Activated gamma-delta T cell treated with anti-CD3 and anti-CD28 coated beads, Interleukin-2, amount 50 U/mL, for 16 hours (primary cell): ENCODE results near the gene VDAC1.

ENCODE experiments used
- DNase-seq: peaks from one replicate; pipeline ENCODE4 v3.0.0-alpha.2; 2020; ENCODE audit warnings: low read depth

The VDAC1 gene

DNA sequence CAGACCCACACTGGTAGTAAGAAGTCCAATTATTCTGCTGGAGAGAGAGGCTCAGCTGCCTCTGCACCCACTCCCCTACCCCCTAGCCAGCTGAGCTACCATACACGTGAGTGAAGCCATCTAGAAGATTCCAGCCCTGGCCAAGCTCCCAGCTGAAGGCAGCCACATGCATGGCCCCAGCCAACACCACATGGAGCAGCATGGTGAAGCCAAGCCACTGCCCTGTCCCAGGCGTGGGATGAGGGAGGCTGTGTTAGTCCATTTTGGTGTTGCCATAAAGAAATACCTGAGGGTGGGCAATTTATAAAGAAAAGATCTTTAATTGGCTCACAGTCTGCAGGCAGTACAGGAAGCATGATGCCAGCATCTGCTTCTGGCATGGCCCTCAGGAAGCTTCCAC lies 20.0 kb upstream of the VDAC1 start:
- DNase-seq: no peak

DNA sequence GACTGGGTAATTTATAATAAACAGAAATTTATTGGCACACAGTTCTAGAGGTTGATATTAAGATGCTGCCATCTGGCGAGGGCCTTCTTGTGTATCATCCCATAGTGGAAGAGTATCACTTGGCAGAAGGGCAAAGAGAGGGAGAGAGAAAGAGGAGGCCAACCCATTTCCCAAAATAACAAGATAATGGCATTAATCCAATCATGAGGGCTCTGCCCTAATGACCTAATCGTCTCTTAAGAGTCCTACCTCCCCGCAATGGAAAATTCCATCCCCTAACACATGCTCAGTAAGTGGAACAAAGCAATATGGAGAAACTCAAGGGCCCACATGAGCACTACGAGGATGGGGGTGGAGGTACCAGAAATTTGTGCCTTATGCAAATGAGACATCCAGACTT lies 17.6 kb upstream of the VDAC1 start:
- no peak for DNase-seq

- DNase-seq: no peak
These were observed 15.4 kb upstream of the VDAC1 start for GRCh38 chr5:134020188-134020587.

- DNase-seq: no peak
These were observed 14.9 kb upstream of the VDAC1 start for GRCh38 chr5:134019636-134020035.

DNA sequence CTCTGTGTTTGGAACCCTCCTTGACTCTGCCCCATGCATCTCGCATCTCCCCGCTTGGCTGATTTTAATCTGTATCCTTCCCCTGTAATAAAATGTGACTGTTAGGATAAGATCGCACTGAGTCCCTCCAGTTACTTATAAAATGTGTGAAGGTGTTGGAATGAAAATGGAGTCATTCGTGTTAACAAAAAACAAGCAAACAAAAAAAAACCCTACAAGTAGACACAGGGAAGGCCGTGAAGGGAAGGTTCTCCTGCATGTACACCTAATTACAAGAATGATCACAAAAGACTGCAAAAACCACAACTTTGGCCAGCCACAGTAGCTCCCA lies 14.2 kb upstream of the VDAC1 start:
- DNase-seq: no peak

GRCh38 chr5:134018154-134018985 lies 13.6 kb upstream of the VDAC1 start:
- no peak for DNase-seq

- no peak for DNase-seq
These were observed 3.5 kb upstream of the VDAC1 start for GRCh38 chr5:134008266-134008749.

DNA sequence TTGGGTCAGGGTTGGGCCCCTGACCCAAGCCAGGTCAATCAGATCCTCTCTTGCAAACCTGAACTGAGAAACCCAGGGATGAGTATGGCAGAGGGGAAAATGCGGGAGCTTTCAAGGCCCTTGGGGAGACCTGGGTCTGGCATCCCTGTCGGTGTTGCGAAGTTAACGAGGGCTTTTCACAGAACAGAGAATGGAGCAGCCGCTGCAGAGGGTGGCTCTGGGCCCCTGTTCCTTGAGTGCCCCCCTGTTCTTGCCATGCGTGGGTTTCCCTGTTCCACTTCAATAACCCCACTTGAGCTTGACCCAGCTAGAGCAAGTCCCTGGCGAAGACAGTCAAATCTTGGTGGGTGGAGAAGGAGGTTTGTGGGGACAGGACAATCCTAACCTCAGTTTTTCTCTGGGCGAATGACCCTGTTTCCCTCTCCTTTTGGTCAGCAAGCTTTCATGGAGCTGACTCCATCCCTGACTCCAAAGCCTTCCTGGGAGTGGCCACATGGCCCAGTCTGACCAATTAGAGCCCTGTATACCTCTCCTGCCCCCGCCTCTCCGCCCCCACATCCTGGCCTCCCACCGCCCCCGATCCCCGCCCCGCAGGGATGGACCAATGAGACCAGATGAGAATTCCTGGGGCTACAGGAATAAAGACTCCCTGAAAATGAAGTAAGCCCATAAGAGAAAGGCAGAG lies 2.9 kb upstream of the VDAC1 start:
- DNase-seq: no peak

- no peak for DNase-seq
These were observed 1.3 kb upstream of the VDAC1 start for GRCh38 chr5:134006115-134006514.

- no peak for DNase-seq
These were observed 764 bp upstream of the VDAC1 start for GRCh38 chr5:134005417-134006061.

- DNase-seq: peak; percentile 29
These were observed 754 bp downstream of the VDAC1 start for GRCh38 chr5:134003817-134004625.

DNA sequence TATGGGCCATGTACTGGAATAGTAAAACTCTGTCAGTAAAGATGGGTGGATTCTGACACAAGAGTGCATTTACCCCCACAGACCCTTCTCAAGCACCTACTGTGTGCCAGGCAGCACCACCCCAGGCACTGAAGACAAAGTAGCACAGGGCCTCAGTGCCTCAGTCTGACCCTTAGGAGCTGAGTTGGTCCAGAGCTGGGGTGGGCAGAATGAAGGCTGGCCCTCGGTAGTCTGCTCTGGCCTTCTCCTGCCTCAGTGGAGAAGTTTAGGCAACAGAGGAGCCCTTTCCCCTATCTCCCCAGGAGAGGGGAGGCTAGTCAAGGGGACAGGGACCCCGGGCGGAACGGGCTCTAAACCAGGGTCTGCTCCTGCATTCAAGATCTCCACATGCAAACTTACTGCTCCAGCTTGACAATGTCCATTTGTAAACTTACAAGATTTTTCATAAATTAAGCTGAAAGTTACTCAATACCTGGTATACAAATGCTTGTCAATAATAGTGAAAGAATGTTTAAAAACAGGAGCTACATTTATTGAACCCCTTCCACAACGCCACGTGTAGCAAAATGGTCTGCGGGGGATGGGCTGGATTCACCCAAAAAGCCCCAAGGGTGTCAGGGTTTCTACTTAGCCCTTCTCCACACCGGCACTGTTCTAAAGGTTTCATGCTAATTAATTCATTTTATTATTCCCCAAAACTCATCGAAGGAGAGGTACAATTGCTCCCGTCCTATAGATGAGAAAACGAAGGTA lies 1.5 kb downstream of the VDAC1 start:
- DNase-seq: no peak

GRCh38 chr5:134001938-134002731 lies 2.6 kb downstream of the VDAC1 start:
- DNase-seq: no peak

DNA sequence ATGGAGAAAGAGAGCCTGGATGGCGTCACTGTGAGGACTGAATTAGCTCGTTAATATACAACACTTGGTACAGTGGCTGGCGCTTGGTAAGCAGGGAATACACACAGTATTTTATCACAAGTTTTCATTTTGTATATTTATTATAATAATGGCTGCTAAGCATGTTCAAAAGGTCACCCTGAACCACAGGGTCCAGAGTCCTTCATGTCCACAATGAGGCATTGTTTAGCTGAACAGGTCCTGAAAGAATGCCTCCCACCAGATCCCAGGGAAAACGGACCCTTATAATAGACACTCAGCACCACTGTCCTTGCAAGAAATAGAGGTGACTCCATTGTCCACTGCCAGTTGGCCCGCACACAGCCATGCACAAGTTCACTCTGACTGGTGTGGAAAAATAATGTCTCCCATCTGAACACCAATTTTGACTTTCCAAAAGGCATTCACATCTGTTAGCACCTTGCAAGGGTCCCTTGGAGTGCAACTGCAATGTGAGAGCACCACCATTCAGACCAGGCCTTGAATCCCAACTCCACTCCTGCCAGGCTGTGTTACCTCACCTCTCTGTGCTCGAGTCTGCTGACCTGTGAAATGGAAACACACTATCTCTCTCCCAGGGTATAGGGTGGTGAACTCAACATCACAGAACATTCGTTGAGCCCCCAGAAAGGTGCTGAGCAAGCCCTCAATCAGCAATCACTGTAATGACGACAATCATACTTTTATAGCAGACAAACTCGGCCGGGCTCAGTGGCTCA lies 3.9 kb downstream of the VDAC1 start:
- no peak for DNase-seq

- DNase-seq: no peak
These were observed 4.7 kb downstream of the VDAC1 start for GRCh38 chr5:134000091-134000511.

DNA sequence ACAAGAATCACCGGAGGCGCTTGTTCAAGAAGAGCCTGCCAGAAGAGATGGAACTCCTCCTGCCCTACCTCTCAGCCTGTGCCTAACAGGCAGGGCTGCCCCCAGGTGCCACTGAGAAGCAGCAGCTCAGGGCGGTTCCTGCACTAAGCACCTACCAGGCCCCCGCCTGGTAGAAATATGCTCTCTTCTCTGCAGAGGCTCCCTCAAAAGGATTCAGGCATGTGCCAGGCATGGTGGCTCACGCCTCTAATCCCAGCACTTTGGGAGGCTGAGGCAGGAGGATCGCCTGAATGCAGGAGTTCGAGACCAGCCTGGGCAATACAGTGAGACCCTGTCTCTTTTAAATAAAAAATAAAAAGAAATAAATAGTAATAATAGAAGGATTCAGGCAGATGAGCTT lies 6.0 kb downstream of the VDAC1 start:
- no peak for DNase-seq

DNA sequence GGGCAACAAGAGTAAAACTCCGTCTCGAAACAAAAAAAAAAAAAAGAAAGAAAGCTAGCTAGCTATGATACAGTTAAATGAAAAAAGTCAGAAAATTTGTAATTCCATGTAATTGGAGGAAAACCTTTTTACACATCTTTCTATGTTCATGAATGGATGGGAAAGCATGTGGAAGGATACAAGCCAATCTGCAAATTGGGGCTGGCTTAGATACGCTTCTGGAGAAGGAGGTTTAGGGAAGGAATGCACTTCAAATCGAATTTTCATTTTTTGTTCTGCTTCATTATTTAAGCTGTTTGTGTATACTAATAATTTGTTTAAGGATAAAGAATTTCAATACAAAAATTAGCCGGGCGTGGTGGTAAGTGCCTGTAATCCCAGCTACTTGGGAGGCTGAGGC lies 6.7 kb downstream of the VDAC1 start:
- no peak for DNase-seq

GRCh38 chr5:133996683-133997252 lies 8.0 kb downstream of the VDAC1 start:
- no peak for DNase-seq

DNA sequence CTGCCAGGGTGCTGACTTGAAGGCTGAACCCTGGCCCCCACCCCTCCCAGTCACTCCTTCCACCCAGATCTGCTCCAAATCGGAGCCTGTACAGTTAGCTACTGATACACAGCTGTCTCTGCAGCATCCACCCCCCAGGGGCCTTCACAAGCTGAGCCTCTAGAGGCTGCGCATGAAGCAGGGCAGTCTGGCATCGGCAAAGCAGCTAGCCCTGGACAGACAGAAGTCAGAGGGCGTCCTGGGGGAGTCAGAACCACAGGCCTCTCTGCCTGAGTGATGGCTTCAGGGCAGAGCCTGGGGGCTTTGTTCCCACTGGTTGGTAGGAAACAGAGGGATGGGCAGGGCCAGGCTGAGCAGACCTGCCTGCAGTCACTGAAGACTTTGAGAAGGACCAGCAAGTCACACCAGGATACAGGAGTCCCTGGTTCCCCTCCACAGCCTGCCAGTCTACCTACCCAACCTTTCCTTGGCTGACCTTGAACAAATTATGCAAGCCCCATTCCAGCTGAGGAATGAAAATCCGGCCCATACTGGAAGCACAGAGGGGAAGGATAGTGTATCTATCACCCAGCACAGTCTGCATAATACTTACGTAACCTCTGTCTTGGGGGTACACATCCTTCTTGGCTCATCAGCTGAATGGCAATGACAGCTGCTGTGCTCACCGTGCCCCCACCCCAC lies 8.8 kb downstream of the VDAC1 start:
- no peak for DNase-seq
